ENCODE data around the gene AK9. TPM values are rescaled to one million over a fixed set of nuclear protein-coding genes. Genes with fewer than 3 reads are reported as not detected.

AK9 gene
- total RNA-seq, 1 donor from 2014 or later, result 4.2 TPM

DNA sequence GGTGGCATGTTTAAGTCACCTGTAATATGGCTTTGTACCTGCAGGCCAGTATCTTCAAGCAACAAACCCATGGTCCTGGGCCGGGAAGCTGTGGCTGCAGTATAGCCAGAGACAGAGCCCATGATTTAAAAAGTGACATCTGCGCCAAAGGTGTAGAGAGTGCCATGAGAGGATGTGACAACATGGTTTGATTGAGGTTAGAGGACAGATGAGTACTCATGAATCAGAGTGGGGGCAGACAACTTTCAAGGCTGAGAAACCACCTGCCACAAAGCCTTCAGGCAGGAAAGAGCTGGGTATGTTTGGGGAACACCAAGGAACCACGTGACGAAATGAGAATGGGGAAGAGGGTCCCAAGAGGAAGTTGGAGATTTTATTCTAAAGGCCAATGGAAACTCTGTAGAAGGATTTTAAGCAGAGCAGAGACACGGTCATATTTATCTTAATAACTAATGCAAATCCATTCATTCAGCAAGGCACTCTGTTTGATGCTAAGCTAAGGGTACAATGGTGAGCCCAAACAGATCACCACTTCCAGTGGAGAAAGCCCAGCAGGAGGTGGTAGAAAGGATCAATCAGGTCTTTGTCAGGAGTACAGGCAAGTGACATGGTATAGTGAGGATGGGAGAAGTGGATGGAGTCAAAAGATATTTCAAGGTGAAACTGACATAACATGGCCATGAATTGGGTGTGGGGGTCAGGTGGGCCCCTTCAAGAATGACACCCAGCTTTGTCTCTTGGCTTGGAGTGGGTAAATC, 232.0 kb downstream of the AK9 start:
- DNase-seq (ENCODE audit: low read depth in 2 of 2), result no peak

DNA sequence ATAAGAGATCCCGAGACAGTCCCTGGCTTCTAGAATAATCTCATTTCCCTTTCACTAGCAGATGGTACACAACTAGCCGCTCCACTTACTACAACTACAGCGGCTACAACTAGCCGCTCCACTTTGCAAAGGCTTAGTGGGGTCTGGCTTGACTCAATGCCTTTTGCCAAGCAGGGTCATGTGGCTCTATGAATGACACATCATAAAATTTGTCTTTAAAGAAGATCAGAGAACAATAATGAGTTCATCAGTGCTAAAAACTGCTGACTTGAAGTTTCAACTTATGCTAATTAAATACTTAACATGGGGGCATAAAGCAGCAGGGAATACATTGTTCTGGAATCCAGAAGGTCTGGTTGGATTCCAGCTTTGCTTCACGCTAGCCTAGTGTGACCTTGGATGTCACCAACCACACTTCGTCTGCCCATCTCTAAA, 233.4 kb downstream of the AK9 start:
- DNase-seq (ENCODE audit: low read depth in 2 of 2), result no peak

DNA sequence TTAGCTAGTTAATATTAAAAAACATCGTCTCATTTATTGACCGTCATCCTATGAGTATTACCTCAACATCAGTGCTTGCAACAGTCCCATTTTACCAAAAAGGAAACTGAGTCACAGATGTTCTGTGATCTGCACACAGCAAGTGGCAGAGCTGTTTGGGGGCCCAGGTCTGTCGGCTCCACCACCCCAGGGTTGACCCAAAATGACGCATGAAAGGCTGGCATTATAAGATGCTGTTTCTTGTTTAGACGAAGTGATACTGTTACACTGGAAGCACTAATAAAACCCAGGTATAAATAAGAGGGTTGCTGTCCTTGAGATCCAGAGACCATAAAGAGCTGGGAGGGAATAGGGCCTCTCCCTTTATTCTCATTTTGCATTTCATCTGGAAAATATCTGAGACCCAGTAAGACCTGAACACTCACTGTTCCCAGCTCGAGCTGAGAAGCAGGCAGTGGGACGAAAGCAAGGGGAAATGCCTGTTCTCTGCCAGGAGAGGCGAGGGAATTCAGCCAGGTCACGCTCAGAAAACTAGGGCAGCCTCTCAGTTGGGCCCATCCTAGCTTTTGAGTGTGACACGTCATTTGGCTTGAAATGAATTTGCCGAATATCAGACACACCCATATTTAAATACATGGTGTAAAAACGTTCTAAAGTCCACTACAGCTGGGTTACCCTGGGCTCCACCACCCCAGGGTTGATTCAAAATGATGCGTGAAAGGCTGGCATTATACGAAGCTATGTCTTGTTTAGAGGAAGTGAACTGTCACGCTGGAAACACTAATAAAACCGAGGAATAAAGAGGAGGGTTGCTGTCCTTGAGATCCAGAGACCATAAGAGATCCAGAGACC, 234.1 kb downstream of the AK9 start:
- DNase-seq (ENCODE audit: low read depth in 2 of 2), result peak; percentile 50 to 54

DNA sequence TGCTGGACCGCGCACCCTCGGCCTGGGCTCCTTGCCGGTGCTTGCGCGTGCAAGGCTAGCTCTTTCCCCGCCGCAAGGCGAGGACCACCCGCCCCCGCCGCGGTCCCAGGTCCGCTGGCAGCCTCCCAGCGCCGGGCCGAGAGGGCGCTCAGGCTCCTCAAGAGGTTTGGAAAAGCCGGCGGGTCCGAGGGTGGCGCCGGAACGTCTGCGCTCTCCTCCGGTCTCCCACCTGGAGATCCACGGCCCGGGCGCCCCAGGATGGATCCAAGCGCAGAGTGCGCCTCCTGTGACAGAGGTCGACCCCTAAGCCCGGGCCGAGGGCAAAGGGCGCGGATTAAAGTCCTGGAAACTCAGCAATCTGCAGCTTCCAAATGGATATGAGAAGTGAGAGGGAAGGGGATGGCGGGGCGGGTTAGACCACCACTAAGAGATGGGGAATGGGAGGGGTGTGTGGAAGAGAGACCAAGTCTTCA, 234.9 kb downstream of the AK9 start:
- DNase-seq (ENCODE audit: low read depth in 2 of 2), result no peak

DNA sequence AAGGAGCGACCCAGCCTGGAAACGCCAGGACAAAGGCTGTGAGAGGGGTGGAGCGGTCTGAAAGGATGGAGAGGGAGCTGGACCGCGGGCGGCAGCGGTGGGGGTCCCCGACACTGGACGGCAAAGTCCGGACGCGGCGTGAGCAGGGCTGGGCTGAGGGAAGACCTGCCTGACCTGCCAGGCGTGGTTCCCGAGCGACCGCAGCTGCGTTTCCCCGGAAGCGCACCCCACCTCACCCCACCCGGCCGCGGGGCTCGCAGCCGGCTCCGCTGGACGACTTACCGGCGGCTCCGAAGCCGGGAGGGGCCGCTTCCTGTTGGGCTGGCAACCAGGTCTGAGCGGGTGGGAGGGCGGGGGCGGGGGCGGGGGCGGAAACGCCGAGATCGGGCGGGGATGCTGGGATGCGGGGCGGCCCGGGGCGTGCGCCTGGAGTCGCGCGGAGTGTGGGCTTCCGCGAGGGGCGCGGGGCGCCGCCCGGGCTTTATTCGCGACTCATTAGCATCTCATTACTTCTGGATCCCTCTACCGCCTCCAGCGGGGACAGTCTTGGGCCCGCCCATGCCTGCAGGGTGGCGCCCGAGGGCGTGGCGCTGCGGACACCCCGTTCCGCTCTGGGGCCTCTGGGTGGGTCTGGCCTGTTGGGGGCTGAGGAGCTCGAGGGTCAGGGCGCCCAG, 235.4 kb downstream of the AK9 start, which contains the start of gene MICAL1:
Gene MICAL1, minus strand, starts transcription at position 336 of the 674 bp plus-strand sequence. CDS start 1,576 bp downstream, outside the sequence.
- DNase-seq (ENCODE audit: low read depth in 2 of 2), result peak in 1 of 2 donors; percentile 41

DNA sequence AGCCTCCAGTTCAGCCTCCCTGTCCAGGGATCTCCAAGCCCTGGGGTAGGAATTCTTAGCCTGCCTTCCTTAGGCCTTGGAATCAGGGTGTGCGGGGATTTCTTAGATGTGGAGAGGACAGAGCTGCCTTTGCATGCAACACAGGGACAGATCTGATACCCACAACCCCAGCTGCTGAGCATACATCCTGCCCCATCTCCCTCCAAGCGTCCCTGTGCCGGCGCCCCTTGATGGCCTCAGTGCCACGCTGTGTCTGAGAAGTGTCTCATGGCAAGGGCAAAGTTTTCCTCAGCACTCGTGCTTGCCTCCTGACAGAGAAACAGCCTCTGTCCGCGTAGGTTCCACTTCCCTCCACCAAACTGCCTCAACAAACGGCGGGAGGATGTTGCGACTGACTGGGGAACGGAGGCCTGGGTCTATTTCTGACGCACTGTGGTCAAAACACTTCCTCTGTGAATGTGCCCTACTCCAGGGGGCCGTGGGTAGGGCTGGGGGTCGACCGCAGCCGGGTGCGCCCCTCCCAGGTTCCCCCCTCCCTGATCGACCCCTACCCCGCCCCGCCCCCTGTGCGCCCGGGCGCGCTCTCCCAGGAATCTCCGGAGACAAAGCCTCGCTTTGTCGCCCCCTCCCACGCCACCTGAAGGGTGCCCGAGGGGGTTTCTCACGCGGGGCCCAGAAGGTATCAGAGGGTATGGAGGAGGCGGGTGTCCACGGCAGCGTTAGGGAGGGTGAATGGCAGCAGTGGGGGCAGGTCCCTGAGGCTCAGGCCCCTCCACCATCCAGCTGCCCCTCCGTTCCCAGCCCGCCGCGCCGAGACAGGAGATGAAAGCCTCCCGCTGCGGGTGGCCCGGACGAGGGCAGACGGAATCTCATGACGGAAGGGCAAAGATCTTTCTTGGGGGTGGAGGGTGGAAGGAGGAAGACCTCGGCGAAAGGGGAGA, 236.2 kb downstream of the AK9 start:
- DNase-seq (ENCODE audit: low read depth in 2 of 2), result peak in 1 of 2 donors; percentile 26

DNA sequence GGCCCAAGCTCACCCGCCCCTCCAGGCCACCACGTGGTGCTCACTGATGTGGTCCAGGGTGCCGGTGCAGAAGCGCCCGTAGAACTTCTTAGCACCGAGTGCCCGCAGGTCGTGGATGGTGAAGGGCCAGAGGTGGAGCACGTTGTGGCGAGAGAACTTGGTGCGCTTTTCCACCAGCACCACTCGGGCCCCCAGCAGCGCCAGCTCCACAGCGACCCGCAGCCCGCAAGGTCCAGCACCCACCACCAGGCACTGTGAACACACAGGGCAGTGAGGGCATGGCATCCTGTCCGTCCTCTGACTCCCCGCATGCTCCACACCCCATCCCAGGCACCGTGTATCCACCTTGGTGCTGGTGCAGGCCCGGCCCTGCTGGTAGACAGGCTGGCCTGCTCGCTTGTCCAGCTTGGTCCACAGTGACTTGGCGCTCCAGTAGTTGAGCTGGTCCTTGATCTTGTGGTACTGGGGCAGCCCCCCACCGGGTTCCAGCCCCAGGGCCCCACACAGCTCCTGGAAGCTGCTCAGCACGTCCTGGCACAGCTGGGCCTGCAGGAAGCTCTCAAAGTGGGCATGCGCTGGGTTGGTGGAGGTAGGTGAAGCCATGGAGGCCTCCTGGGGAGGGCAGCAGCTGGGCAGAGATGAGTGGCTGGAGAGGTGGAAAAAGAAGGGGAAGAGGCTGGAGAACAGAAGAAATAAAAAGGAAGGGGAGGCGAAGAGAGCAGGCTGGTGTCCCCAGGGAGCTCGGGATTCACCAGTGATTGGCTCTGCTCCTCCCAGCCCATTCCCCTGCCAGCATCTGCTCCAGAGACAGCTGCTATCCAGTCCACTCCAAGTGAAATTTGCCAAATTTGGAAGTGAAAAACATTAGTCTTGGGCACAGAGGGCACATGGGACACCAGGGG, 237.2 kb downstream of the AK9 start:
- DNase-seq (ENCODE audit: low read depth in 2 of 2), result no peak

DNA sequence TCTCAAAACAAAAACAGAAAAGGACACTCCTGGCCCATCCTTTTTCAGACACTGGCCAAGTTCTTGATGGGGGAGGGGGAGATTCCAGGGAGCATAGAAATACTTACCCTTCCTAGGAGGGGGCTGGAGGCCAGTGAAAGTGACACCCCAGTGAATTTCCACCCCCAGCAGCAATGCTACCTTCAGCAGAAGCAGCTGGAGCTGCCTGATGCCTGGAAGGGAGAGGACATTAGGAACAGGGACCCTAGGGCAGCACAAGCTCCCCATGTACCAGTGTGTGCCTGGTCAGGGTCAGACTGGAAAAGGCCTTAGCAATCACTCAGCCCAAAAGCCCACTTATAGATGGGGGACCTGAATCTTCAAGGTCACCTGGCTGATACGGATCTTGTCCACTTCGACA, 237.8 kb downstream of the AK9 start:
- no peak for DNase-seq (ENCODE audit: low read depth in 2 of 2)

DNA sequence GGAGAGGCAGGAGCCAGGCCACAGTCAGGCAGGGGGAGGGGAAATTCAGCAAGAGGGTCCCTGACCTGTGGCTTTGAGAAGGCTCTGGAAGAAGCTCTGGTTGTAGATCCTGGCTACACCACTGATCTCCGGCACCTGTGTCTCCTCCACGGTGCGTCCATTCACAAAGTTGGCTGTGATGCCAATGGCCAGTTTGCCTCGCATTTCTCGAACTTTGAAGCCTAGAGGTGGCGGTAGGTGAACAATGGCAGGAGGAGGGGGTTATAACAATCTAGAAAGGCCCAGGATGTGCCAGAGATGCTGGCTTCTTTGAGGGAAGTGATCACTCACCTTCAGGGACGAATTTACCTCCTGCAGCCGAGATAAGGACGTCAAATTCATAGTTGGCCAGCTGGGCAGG, 238.8 kb downstream of the AK9 start:
- no peak for DNase-seq (ENCODE audit: low read depth in 2 of 2)

DNA sequence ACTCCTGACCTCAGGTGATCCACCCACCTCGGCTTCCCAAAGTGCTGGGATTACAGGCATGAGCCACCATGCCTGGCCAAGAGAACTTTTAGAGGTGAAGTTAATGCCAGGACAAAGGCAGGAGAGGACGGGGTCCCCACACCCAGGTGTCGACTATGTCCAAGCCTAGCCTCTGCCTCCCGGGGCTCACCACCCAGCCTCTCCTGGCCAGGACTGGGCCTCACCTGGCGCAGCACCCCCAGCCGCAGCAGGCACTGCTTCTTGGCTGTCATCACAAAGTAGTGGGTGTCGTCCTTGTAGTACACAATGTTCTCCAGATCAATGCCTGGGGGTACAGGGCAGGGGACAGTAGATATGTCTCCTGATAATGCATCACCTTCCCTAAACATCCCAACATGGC, 239.6 kb downstream of the AK9 start:
- no peak for DNase-seq (ENCODE audit: low read depth in 2 of 2)

DNA sequence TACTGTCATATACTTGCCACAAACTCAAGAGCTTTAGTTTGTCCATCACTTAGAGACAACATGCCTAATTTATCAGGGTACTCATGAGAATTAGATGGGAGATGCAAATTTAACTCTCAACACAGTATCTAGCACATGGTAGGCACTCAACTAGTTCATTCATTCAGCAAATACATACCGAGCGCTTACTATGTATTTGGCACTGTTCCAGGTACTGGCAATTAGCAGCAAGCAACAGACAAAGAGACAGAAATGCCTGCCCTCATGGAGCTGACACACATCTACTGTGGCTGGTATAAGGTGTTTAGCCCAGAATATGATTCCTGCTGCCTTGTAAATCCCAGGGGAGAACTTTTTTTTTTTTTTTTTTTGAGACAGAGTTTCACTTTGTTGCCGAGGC, 240.2 kb downstream of the AK9 start:
- DNase-seq (ENCODE audit: low read depth in 2 of 2), result no peak

DNA sequence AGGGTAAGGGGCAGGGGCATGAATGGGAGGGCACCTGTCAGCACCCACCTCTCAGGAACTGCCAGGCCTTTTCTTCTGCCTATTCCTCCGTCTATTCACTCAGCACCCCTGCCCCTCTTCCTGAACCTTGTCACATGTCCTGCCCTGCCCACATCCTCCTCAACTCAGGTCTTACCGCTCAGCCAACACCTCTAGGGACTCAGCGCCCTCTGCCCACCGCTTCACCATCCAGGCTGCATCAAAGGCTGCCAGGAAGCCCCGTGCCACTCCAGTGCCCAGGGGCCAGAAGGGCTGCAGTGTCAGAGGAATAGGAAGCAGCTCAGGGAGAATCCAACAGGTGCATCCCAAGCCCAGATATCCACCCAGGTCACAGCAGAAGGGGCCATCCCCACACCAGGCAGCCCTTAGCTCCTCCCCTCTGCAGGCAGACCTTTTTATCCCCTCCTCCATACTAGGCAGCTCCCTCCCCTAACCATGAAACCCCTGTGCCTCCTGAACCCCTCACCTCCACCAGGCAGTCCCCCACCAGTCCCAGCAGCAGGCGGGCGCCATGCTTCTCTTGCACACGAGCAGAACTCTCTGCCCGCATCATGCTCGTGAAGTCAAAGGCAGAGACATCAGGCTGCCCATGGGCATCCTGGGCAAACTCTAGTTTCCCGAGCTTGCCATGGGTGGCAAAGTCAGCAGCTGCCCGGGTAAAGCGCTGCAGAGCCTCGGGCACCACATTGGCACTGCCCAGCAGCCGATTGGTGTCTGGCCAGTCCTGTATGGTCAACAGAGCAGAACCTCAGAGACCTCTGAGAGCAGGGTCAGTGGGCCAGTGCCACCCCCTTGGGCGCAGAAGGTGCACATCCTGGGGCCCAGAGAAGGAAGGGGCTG, 241.0 kb downstream of the AK9 start:
- no peak for DNase-seq (ENCODE audit: low read depth in 2 of 2)

DNA sequence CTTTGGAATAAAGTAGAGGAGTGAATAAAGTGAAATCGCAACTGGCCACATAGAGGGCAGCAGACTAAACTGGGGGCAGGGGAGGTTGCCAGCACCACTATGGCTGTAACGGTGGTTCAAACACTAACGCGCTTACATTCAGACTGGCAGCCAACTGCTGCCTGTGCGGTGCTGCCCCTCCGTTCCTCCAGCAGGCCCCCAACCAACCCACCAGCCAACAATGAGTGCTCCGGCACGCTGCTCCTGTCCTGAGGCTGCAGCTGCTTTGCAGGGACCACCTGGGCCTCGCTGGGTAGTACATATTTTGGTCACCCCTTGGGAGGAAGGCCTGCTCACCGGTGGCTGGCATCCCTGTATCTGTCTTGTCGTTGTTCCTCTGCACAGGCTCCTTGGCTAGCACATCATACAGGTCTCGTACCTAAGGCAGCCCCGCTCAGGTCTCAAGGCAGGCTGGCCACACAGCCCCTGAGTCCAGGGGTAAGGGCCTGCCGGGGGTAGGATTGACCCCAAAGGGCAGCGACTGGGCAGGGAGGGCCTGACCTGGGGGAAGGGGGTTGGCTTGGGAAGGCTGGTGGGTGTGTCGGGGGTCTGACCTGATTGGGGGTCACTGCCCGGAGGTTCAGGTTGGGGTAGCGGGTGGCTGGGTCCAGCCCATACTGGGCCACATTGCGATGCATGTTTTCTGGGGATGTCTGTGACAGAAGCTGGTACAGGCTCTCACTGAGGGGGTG, 241.8 kb downstream of the AK9 start:
- DNase-seq (ENCODE audit: low read depth in 2 of 2), result no peak

DNA sequence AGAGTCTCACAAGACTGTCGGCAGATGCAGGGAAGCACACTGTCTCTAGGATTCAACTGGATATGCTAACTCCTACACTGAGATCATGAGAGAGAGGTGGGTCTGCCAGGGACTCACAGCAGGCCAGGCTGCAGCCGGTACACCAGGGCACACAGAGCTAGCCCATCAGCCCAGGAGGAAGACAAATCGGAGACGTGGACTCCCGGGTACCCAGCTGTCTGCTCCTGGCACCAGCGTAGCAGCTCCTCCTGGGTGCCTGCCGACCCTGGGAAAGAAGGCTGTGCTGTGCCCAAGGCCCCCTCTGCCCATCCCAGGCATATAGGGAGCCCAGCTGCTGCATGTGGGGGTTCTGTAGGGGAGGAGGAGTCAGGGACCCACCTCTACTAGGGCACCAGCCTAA, 242.4 kb downstream of the AK9 start:
- DNase-seq (ENCODE audit: low read depth in 2 of 2), result no peak

DNA sequence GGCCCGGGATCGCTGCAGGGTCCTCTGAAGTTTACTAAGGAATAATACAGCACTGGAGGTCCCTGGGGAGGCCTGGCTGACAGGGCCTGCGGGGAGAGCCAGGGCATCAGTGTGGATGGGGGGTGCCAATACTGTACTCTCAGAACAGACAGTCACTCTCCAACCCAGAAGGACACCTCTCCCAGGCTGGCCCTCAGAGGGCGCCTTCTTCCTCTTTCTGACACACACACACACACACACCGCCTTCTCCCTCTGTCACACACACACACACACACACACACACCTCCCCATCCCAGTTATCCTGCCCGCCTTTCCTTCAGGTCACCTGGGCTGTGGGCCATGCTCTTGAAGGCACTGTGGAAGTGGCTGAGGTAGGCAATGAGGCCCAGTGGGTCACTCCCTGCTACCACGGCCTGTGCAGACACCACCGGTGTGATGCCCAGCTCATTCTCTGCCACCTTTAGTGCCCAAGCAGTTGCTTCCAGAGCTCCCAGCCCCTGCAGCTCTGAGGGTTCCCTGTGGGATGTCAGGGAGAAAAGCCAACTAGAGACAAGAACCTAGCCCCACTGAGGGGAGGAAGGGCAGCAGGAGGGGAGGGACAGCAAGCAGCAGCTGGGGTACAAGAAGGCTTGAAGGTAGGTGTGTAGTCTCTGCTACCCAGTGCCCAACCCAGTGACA, 243.0 kb downstream of the AK9 start:
- no peak for DNase-seq (ENCODE audit: low read depth in 2 of 2)

DNA sequence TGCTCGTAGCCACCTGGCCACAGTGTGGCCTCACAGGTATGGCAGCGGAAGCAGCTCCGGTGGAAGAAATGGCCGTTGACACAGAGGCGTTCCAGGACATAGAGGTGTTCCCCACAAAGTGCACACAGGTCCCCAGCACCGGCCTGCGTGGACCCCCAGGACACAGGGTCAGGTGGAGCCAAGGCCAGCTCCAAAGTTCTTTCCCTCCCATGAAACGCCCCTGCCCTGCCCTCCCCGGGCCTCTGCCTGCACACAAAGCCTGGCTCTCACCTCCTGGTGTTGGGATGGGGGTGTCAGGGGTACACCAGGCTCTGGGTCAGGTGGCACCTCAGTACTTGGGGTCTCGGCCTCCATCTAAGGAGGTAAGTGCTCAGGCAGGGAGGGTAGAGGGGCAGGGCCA, 243.9 kb downstream of the AK9 start:
- DNase-seq (ENCODE audit: low read depth in 2 of 2), result no peak

DNA sequence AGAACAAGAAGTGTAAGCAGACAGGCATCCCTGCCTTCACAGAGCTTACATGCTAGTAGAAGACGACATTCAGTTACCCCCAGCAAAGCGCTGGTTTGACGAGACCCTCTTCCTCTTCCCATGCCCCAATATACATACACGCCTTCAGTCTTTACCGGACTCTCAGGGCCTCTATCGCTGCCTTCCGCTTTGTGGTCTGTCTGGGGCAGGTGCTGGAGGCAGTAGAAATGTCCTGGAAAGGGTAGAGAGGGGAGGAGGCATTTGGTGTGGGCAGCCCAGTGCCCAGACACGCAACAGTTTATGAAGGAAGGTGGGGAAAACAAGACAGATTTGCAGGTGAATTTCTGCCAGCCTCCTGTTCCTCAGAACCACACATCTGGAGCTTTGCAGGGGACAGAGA, 244.5 kb downstream of the AK9 start:
- DNase-seq (ENCODE audit: low read depth in 2 of 2), result no peak

DNA sequence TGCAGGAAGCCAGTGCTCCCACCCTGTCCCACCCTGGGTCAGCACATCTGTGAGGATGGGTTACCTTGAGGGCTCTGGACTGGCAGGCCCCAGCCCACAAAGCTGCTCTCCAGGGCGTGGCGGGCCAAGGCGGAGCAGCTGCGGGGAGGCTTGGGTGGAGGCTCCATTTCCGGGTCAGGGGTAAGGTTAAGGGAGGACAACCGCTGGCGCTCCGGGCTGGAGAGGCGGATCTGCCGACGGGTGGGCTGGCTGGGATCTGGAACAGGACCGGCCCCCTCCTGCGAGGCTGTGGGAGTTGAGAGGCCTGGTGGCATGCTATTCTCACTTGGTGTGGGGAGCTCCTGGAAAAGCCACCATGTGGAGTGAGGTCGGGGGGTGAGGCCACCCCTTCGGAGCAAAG, 244.9 kb downstream of the AK9 start:
- DNase-seq (ENCODE audit: low read depth in 2 of 2), result no peak
